GM12878 (cell line): Measurements from ENCODE around the gene BAZ1B.

Experiments used
- CHD4 ChIP-seq: fragments of 200-600 bp; sonication (generic); IDR thresholded peaks from 2 replicates; pipeline ENCODE4 v1.6.1; 2016; ENCODE audit warnings: mild to moderate bottlenecking
- CREB1 ChIP-seq: IDR thresholded peaks from 2 replicates; pipeline ENCODE4 v1.6.1; 2012; ENCODE audit warnings: low read depth, mild to moderate bottlenecking, inconsistent platforms
- CTCF ChIP-seq, 3 experiments: IDR thresholded peaks in 2 of 3; conservative IDR thresholded peaks in 1 of 3; 2 replicates each; pipeline ENCODE4 v1.5.1; 2011; ENCODE audit warnings: low read depth in 3 of 3, low read length in 3 of 3, mild to moderate bottlenecking in 3 of 3, control low read depth in 2 of 3, moderate library complexity in 2 of 3, inconsistent platforms in 1 of 3, mixed read lengths in 1 of 3; ENCODE audit not compliant: control insufficient read depth in 2 of 3, insufficient read depth in 1 of 3; ENCODE audit errors: extremely low read depth in 1 of 3
- EZH2 ChIP-seq: IDR thresholded peaks from 2 replicates; pipeline ENCODE4 v1.6.1; 2012; ENCODE audit warnings: low read depth, mild to moderate bottlenecking, control low read depth, inconsistent platforms, low read length, borderline replicate concordance; ENCODE audit not compliant: control insufficient read depth
- JUNB ChIP-seq: IDR thresholded peaks from 2 replicates; pipeline ENCODE4 v1.6.1; 2016; ENCODE audit warnings: antibody characterized with exemption, mild to moderate bottlenecking
- PML ChIP-seq: IDR thresholded peaks from 2 replicates; pipeline ENCODE4 v1.6.1; 2012; ENCODE audit warnings: low read length, inconsistent platforms
- POLR2A ChIP-seq: IDR thresholded peaks from 2 replicates; pipeline ENCODE4 v1.6.1; 2011; ENCODE audit warnings: low read depth, mild to moderate bottlenecking, low read length
- PRDM15 ChIP-seq: fragments of 450-650 bp; formaldehyde crosslinking; IDR thresholded peaks from 2 replicates; pipeline ENCODE4 v1.4.0; 2020; ENCODE audit warnings: mild to moderate bottlenecking, moderate library complexity
- RFX5 ChIP-seq: IDR thresholded peaks from 2 replicates; pipeline ENCODE4 v1.6.1; 2011; ENCODE audit warnings: low read depth, low read length, improper control_type of control experiment
- TCF12 ChIP-seq: IDR thresholded peaks from 2 replicates; pipeline ENCODE4 v1.6.1; 2011; ENCODE audit warnings: low read depth, mild to moderate bottlenecking, low read length
- YY1 ChIP-seq: IDR thresholded peaks from 2 replicates; pipeline ENCODE4 v1.6.1; 2011; ENCODE audit warnings: low read depth, mild to moderate bottlenecking, low read length

- TF ChIP-seq POLR2A (no peak), TCF12 (no peak), PML (no peak), JUNB (no peak), YY1 (no peak), RFX5 (no peak), CHD4 (no peak), EZH2 (no peak), CREB1 (no peak), CTCF (IDR thresholded peaks at IDR 0.05 in 2 of 3, conservative IDR thresholded peaks at IDR 0.05 in 1 of 3; ENCODE audit: control insufficient read depth in 2 of 3, extremely low read depth in 1 of 3, insufficient read depth in 1 of 3, low read depth in 3 of 3, low read length in 3 of 3) (no peak), PRDM15 (no peak)
Measured at GRCh38 chr7:73478549-73478948, 43.5 kb downstream of the BAZ1B start.
